Measurements from ENCODE around the gene ZNF512B.

The ZNF512B gene

GRCh38 chr20:63951398-63952209 is 18.1 kb downstream of the ZNF512B start:
- in situ Hi-C loops (cut with MboI; ENCODE audit: low sequenced_read_pairs), result no loop called here

- in situ Hi-C loops (cut with MboI; ENCODE audit: low sequenced_read_pairs), result no loop called here
Observed at GRCh38 chr20:63950701-63951397, 18.9 kb downstream of the ZNF512B start.

- in situ Hi-C loops (cut with MboI; ENCODE audit: low sequenced_read_pairs), result no loop called here
Observed at GRCh38 chr20:63947638-63948456, 21.9 kb downstream of the ZNF512B start.

DNA sequence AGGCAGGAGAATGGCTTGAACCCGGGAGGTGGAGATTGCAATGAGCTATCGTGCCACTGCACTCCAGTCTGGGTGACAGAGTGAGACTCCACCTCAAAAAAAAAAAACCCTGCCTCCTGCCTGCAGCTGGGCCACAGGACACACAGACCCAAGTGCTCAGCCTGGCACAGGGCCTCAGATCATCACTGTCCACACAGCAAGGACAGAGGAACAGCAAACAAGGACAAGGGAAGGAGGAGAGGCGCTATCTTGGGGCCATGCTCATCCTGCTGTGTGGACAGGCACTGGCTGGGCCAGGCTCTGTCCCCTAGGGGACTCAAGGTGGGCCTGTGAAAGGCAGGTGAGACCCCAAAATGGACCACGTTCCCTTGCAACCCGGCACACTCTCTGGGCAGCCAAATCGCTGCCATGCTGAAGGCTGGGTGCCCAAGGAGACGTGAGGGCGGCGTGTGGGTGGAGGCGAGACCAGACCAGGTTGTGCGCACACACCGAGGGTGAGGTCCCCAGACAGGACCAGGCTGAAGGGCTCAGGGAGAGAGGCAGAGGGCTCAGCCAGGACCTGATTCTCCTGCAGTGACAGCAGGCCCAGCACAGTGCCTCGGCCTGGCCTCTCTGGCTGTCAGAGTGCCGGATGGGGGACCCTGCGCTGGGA is 22.6 kb downstream of the ZNF512B start:
- in situ Hi-C loops (cut with MboI; ENCODE audit: low sequenced_read_pairs), result no loop called here

GRCh38 chr20:63945921-63946920 is 23.5 kb downstream of the ZNF512B start:
- in situ Hi-C loops (cut with MboI; ENCODE audit: low sequenced_read_pairs), result no loop called here

GRCh38 chr20:63945031-63945658 is 24.6 kb downstream of the ZNF512B start:
- in situ Hi-C loops (cut with MboI; ENCODE audit: low sequenced_read_pairs), result no loop called here

GRCh38 chr20:63944078-63944941 is 25.4 kb downstream of the ZNF512B start:
- in situ Hi-C loops (cut with MboI; ENCODE audit: low sequenced_read_pairs), result no loop called here

- in situ Hi-C loops (cut with MboI; ENCODE audit: low sequenced_read_pairs), result no loop called here
Observed at GRCh38 chr20:63943808-63944077, 26.0 kb downstream of the ZNF512B start.

- in situ Hi-C loops (cut with MboI; ENCODE audit: low sequenced_read_pairs), result no loop called here
Observed at GRCh38 chr20:63942969-63943807, 26.5 kb downstream of the ZNF512B start.

DNA sequence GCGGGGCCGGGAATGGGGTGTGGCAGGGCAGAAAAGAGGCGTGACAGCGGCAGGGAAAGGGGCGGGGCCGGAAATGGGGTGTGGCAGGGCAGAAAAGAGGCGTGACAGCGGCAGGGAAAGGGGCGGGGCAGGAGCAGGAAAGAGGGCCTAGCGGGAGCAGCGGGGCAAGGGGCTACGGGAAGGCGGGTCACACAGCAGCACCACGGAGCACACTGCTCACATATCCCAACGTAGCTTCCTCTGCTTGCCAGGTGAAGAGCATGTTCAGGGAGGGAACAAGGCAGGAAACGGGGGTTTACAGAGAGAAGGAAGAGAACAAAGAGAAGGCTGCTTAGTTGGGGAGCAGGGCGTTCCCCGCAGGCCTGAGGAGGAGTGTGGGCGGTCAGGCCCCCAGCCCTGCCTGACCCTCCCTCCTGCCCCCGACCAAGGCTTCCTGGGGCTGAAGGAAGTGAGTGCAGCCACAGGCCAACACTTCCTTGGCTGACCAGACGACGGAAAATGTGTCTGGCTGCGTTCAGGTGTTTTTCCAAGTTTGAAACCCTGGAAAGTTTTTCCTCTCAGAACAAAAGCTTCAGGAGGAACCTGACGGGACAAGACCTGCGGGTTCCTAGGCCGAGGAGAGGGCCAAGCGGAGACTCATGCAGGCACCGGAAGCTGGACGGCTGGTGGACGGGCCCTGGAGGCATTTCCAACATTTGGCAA is 27.3 kb downstream of the ZNF512B start:
- in situ Hi-C loops (cut with MboI; ENCODE audit: low sequenced_read_pairs), result no loop called here

GRCh38 chr20:63941282-63942081 is 28.2 kb downstream of the ZNF512B start:
- in situ Hi-C loops (cut with MboI; ENCODE audit: low sequenced_read_pairs), result no loop called here

GRCh38 chr20:63940472-63941266 is 29.1 kb downstream of the ZNF512B start:
- in situ Hi-C loops (cut with MboI; ENCODE audit: low sequenced_read_pairs), result no loop called here

DNA sequence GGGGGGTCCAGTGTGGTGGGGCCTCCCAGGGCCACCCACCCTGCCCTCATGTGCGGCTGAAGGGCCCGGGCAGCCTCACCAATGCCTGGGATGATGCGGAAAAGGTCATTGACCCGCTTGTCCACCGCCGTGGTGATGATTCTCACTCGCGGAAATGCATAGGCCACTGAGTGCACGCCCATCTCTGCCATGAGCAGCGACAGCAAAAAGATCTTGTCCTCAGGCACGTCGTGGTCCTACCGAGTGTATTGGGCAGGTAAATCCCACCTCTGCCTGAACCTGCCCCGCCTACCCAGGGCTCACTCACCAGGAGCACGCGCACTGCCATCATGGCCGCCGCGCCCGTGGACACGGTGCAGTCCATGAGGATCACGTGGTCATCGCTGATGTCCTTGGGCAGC is 29.7 kb downstream of the ZNF512B start:
- in situ Hi-C loops (cut with MboI; ENCODE audit: low sequenced_read_pairs), result no loop called here

DNA sequence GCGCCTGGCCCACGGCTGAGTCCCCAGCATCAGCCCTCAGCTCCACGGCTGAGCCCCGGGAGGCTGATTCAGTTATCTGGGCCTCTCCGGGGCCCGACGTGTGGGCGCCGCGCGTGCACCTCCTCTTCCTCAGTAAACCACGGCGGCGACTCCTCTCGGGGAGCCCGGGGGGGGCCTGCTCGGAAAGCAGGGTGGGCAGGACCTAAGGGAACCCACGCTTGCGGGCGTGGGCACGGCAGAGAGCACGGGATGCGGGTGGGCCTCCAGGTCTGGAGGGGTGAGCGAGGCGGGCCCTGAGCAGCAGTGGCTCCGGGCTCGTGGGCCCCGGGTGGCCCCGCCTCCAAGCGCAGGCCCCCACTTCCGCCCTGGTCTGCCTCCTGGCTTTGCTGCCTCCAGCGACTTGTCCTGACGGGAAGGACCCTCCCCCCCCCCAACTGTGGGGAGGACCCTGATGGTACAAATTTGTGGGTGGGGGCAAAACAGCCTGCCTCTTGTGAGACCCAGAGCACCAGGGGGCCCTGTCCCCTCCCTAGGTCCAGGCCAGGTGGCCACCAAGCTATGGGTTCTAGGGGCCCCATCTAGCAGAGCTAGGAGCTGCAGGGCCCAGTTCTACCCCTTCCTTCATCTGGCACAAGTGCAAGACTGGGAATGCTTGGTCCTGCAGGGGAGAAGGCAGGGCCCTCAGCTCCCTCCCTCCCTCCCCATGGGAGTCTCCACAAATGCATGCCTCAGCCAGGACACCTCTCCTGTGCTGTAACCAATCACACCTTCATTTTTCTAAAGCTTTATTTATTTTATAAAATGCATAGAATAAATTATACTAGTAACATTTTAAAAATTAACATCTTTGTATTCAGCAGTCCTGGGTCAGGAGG is 30.4 kb downstream of the ZNF512B start:
- in situ Hi-C loops (cut with MboI; ENCODE audit: low sequenced_read_pairs), result no loop called here

DNA sequence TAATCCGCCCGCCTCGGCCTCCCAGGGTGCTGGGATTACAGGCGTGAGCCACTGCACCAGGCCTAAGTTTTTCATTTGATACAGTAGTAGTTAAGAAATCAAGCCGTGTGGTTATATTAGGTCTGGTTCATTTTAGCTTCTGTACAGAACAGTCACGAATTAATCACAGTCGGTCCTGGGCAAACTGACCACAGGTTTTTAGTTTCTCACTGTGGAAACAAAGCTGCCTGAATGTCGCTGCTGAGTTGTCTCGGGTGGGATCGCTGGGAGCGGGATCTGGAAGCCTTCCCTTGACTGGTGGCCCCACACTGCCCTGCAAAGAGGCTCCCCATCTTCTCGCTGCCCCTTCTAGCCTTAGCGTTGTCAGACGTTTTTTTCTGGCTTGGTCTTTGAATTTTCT is 32.1 kb downstream of the ZNF512B start:
- in situ Hi-C loops (cut with MboI; ENCODE audit: low sequenced_read_pairs), result no loop called here
